Endothelial cell of umbilical vein (primary cell): ENCODE data around the gene GATM. TPM values are rescaled to one million over a fixed set of nuclear protein-coding genes. Genes with fewer than 3 reads are reported as not detected.

Experiments
- BruUV-seq: library from RNA; stranded (reverse); fragments of 400-500 nt; replicated peaks from 2 replicates; lab custom pipeline; 2021; lab: Mats Ljungman, UMichigan
- CTCF ChIA-PET: fragments of 300-600, 350-600 bp; sonication (Branson Sonifier 250); formaldehyde crosslinking; loops from one replicate; lab custom pipeline; 2021; ENCODE audit warnings: antibody characterized with exemption, inconsistent platforms; lab: Charles Lee
- POLR2A ChIA-PET: fragments of 300-600, 350-600 bp; sonication (Branson Sonifier 250); formaldehyde crosslinking; loops from one replicate; lab custom pipeline; 2021; ENCODE audit warnings: antibody characterized with exemption, inconsistent platforms; lab: Charles Lee
- DNase-seq: peaks from one replicate; pipeline ENCODE4 v3.0.0-alpha.2; 2011; ENCODE audit warnings: low read depth, low spot score
- FAIRE-seq: peaks from 2 replicates; lab custom pipeline; 2011; peaks lifted over from hg19 to GRCh38; lab: Jason Lieb, UNC
- H2AFZ ChIP-seq: 2 replicates; pipeline ENCODE4 v1.6.0; 2012; ENCODE audit warnings: low read depth, low read length, control low read depth, inconsistent platforms
- H3K27ac ChIP-seq: 2 replicates; pipeline ENCODE4 v1.5.1; 2011; ENCODE audit warnings: low read depth, mild to moderate bottlenecking, control low read depth, low read length, moderate library complexity; ENCODE audit not compliant: insufficient read depth
- H3K27me3 ChIP-seq, 2 experiments: 2 replicates each; pipeline versions ENCODE4 v1.6.0 to v1.6.1; 2011; ENCODE audit warnings: low read length in 2 of 2, mixed read lengths in 1 of 2; ENCODE audit not compliant: control insufficient read depth in 2 of 2, insufficient read depth in 2 of 2
- H3K36me3 ChIP-seq, 2 experiments: 2 replicates in 1 of 2; 3 replicates in 1 of 2; pipeline ENCODE4 v1.5.1; 2011; ENCODE audit warnings: low read length in 2 of 2, mild to moderate bottlenecking in 1 of 2, moderate library complexity in 1 of 2; ENCODE audit not compliant: control insufficient read depth in 2 of 2, insufficient read depth in 2 of 2; ENCODE audit errors: extremely low read depth in 1 of 2
- H3K4me1 ChIP-seq: 3 replicates; pipeline ENCODE4 v1.5.1; 2011; ENCODE audit warnings: mild to moderate bottlenecking, low read length; ENCODE audit not compliant: control insufficient read depth, insufficient read depth; ENCODE audit errors: extremely low read depth
- H3K4me2 ChIP-seq: 2 replicates; pipeline ENCODE4 v1.6.1; 2011; ENCODE audit warnings: low read length, control low read depth, mixed read lengths; ENCODE audit not compliant: insufficient read depth
- H3K4me3 ChIP-seq, 3 experiments: fragments of 200-600 bp in 1 of 3; sonication (generic), shearing (Covaris generic) in 1 of 3; replicated peaks in 1 of 3; 2 replicates each; pipeline ENCODE4 v1.5.1; 2011 to 2016; ENCODE audit warnings: control low read depth in 3 of 3, low read length in 3 of 3, mild to moderate bottlenecking in 2 of 3, inconsistent platforms in 1 of 3, low read depth in 1 of 3, moderate library complexity in 1 of 3; ENCODE audit not compliant: insufficient read depth in 1 of 3
- H3K79me2 ChIP-seq: 2 replicates; pipeline ENCODE4 v1.6.0; 2012; ENCODE audit warnings: low read length, inconsistent platforms; ENCODE audit not compliant: control insufficient read depth, insufficient read depth
- H3K9ac ChIP-seq: replicated peaks from 2 replicates; pipeline ENCODE3; 2011; ENCODE audit warnings: low read length, control low read depth; ENCODE audit not compliant: insufficient read depth; ENCODE audit errors: extremely low read depth
- H3K9me1 ChIP-seq: replicated peaks from 3 replicates; pipeline ENCODE4 v1.6.0; 2011; ENCODE audit warnings: mild to moderate bottlenecking, low read length; ENCODE audit not compliant: control insufficient read depth, insufficient read depth; ENCODE audit errors: extremely low read depth
- H3K9me3 ChIP-seq: replicated peaks from 2 replicates; pipeline ENCODE4 v1.5.1; 2012; ENCODE audit warnings: low read length, inconsistent platforms; ENCODE audit not compliant: control insufficient read depth, insufficient read depth
- H4K20me1 ChIP-seq: replicated peaks from 2 replicates; pipeline ENCODE3; 2011; ENCODE audit warnings: mild to moderate bottlenecking, low read length; ENCODE audit not compliant: control insufficient read depth, insufficient read depth; ENCODE audit errors: extremely low read depth
- CTCF ChIP-seq, 2 donors: IDR thresholded peaks; 1 replicate in 1 of 2; 2 replicates in 1 of 2; pipeline ENCODE4 v1.5.1; 2011; ENCODE audit warnings: low read length in 2 of 2, mild to moderate bottlenecking in 2 of 2, moderate library complexity in 2 of 2, control low read depth in 1 of 2, inconsistent platforms in 1 of 2, low read depth in 1 of 2; ENCODE audit not compliant: insufficient read depth in 1 of 2; ENCODE audit errors: extremely low read depth in 1 of 2
- EZH2 ChIP-seq: IDR thresholded peaks from 2 replicates; pipeline ENCODE4 v1.6.1; 2012; ENCODE audit warnings: borderline replicate concordance, low read depth, mild to moderate bottlenecking, moderate library complexity, low read length, inconsistent platforms; ENCODE audit not compliant: severe bottlenecking
- FOS ChIP-seq: IDR thresholded peaks from 2 replicates; pipeline ENCODE4 v1.6.1; 2011; ENCODE audit warnings: mild to moderate bottlenecking, low read length, moderate library complexity, borderline replicate concordance; ENCODE audit not compliant: insufficient read depth
- GATA2 ChIP-seq: IDR thresholded peaks from 2 replicates; pipeline ENCODE4 v1.7.0; 2011; ENCODE audit warnings: low read depth, mild to moderate bottlenecking, moderate library complexity, mixed read lengths, low read length; ENCODE audit not compliant: insufficient read length, insufficient read depth
- JUN ChIP-seq: IDR thresholded peaks from 2 replicates; pipeline ENCODE4 v1.6.1; 2011; ENCODE audit warnings: borderline replicate concordance, low read depth; ENCODE audit not compliant: insufficient read length, insufficient read depth
- MYC ChIP-seq: IDR thresholded peaks from one replicate; pipeline ENCODE4 v1.6.1; 2011; ENCODE audit warnings: mild to moderate bottlenecking, low read depth, low read length
- POLR2A ChIP-seq: IDR thresholded peaks from 2 replicates; pipeline ENCODE4 v1.6.1; 2012; ENCODE audit warnings: low read depth, mild to moderate bottlenecking, control low read depth, low read length
- POLR2AphosphoS5 ChIP-seq: IDR thresholded peaks from 2 replicates; pipeline ENCODE4 v1.6.1; 2012; ENCODE audit warnings: low read depth, mild to moderate bottlenecking, control low read depth, low read length, moderate library complexity; ENCODE audit not compliant: insufficient read depth
- dilution Hi-C: fragments of 300-500 bp; cut with MboI; formaldehyde crosslinking; loops from one replicate; pipeline ENCODE4 v1.15.0; 2019; ENCODE audit warnings: low sequenced_read_pairs; ENCODE audit not compliant: extremely low pct_ligation_motif_present
- intact Hi-C: fragments of 100-400 bp; cut with micrococcal nuclease; formaldehyde crosslinking; loops from one replicate; pipeline ENCODE4 v1.10.0; 2022
- polyA plus RNA-seq, 4 experiments: library from polyadenylated mRNA; depleted of rRNA in 3 of 4; stranded (reverse) in 3 of 4; unstranded in 1 of 4; fragments of >200 nt; gene quantifications; 2 replicates each; pipeline versions ENCODE4 v1.2.1 to v1.2.3, GENCODE V29; 2011 to 2012; ENCODE audit warnings: missing spikeins in 1 of 4
- total RNA-seq: library from RNA; stranded (reverse); gene quantifications from 2 replicates; pipeline ENCODE4 v1.2.3, GENCODE V29; 2021
- TF ChIP-seq, protein P1 (sequence below): IDR thresholded peaks from 2 replicates; pipeline ENCODE4 v1.6.1; 2011; ENCODE audit not compliant: insufficient read depth, insufficient read length

The GATM gene
- total and polyA plus RNA-seq, 2 donors (not counting 3 experiments of a cell fraction or from before 2014, with no cell fraction given) = 0.21 to 0.60 TPM

DNA sequence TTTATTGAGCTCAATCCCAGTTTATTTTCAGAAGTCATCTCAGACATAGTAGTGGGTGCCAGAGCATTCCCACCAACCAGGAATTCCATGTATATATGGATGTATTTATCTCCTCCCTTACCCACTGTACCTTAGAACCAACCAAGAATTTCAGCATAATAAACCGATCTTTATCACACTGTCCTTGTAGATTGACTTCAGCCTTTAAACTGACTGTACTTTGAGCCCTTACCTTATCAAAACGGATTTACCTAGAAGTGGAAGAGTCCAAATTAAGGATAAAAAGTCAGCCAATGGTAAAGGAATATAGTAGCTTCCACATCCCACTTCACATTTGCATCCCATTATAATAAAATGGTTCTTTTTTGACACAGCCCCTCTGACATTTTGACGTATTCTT, 37.9 kb downstream of the GATM start:
- Histone ChIP-seq H3K4me3 (no peak overlapping the region), H3K9ac (no peak overlapping the region), H3K79me2 (no peaks in the 10 kb centered on the region), H3K36me3 (no peaks in the 10 kb centered on the region), H3K27ac (no peak overlapping the region), H3K4me2 (no peak overlapping the region), H3K9me3 (no peaks in the 10 kb centered on the region), H3K27me3 (no peaks in the 10 kb centered on the region), H2AFZ (no peak overlapping the region), H3K4me1 (no peaks in the 10 kb centered on the region), H4K20me1 (no peaks in the 10 kb centered on the region), H3K9me1 (no peaks in the 10 kb centered on the region)
- dilution Hi-C loops (no loop called here), intact Hi-C loops (no loop called here)
- FAIRE-seq (no peak), DNase-seq (no peak)
- TF ChIP-seq JUN (no peak), POLR2AphosphoS5 (no peak), POLR2A (no peak), EZH2 (no peak), CTCF (IDR thresholded peaks at IDR 0.05; ENCODE audit: extremely low read depth in 1 of 2, insufficient read depth in 1 of 2, low read depth in 1 of 2, low read length in 2 of 2) (no peak), FOS (no peak), GATA2 (no peak), MYC (no peak)
- TF ChIP-seq, protein P1, sequence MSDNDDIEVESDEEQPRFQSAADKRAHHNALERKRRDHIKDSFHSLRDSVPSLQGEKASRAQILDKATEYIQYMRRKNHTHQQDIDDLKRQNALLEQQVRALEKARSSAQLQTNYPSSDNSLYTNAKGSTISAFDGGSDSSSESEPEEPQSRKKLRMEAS = no peak
- CTCF ChIA-PET = no interaction called here
- no TSS peak for BruUV-seq
- POLR2A ChIA-PET = no interaction called here
